SK-N-MC (cell line): ENCODE results near the gene COASY.
A peak's percentile ranks its signal among the peaks of the same experiment; 100 is the strongest.

Experiments used
- DNase-seq: peaks from one replicate; pipeline ENCODE4 v3.0.0-alpha.2; 2011; ENCODE audit warnings: low read depth, low spot score
- H3K27ac ChIP-seq: fragments of 200-600 bp; sonication (generic); 2 replicates; pipeline ENCODE4 v1.5.1; 2016; ENCODE audit warnings: mixed run types
- H3K36me3 ChIP-seq: fragments of 200-600 bp; sonication (generic); 2 replicates; pipeline ENCODE4 v1.6.1; 2017; ENCODE audit warnings: antibody characterized with exemption, low read length, mixed read lengths; ENCODE audit not compliant: insufficient read depth
- H3K4me3 ChIP-seq: fragments of 200-600 bp; sonication (generic); 2 replicates; pipeline ENCODE4 v1.5.1; 2016
- H3K9ac ChIP-seq: fragments of 200-600 bp; sonication (generic); 2 replicates; pipeline ENCODE4 v1.8.0; 2017; ENCODE audit warnings: mixed run types, mixed read lengths; ENCODE audit not compliant: insufficient read length
- H3K9me3 ChIP-seq: fragments of 200-600 bp; sonication (generic); 2 replicates; pipeline ENCODE4 v1.6.1; 2017; ENCODE audit warnings: low read depth, mild to moderate bottlenecking, antibody characterized with exemption, low read length, moderate library complexity, mixed read lengths
- EZH2 ChIP-seq: fragments of 200-600 bp; sonication (generic); IDR thresholded peaks from one replicate; pipeline ENCODE4 v1.6.1; 2017; ENCODE audit warnings: antibody characterized with exemption
- FOXP2 ChIP-seq: optimal IDR thresholded peaks from 2 replicates; pipeline ENCODE3; 2011; ENCODE audit warnings: mild to moderate bottlenecking, moderate library complexity; ENCODE audit not compliant: insufficient read depth; ENCODE audit errors: extremely low read length, control extremely low read depth
- POLR2AphosphoS5 ChIP-seq: IDR thresholded peaks from 2 replicates; pipeline ENCODE4 v1.6.1; 2012; ENCODE audit warnings: mild to moderate bottlenecking, low read depth, low read length, borderline replicate concordance

Gene COASY

GRCh38 chr17:42577140-42577531 lies 15.2 kb downstream of the COASY start:
- Histone ChIP-seq H3K4me3 (peak overlapping the region; percentile 88), H3K36me3 (peaks cover 43% of the 10 kb centered on the region), H3K27ac (no peak overlapping the region), H3K9me3 (no peaks in the 10 kb centered on the region), H3K9ac (peak overlapping the region; percentile 90)
- no peak for DNase-seq
- TF ChIP-seq POLR2AphosphoS5 (no peak; the same call in 1 of the 2 replicates), EZH2 (no peak), FOXP2 (no peak)

DNA sequence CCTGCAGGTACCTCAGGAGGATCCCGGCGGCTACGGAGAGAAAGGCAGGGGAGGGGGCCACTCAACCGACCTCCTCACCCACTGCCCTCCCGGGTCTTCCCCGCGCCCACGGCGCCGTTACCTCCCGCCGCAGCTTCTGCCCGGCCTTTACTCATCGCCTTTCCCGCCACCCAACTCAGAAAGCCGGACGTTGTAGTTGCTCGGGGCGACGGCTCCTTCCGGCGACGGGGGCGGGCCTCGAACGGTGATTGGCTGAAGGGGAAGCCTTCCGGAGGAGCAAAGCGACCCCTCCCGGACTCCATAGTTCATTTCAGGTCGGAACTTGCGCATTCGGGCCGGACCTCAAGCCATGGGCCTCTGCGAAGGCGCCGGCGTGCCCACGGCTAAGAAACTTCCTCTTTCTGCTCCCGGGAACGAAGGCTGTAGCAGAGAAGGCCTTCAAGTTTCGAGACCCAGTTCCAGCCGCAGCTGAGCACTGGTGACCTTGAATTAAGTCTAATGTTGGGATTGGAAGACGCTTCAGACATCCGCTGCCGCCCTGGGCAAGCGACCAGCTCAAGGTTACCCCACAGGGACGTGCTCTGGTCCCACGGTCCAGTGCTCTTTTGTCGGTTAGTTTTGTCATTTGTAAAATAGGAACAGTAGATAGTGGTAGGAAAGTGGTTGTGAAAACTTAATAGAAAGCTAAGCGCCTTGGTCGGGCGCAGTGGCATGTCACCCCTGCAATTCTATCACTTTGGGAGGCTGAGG lies 15.8 kb downstream of the COASY start, which contains the start of gene PSMC3IP:
TSS of gene PSMC3IP (minus strand) at position 198 of the 750 bp plus-strand sequence. CDS start at position 155, 43 bp downstream.
- Histone ChIP-seq H3K27ac (peak within 1 kb of the TSS; percentile 75), H3K9me3 (no peaks in the 10 kb centered on the region), H3K9ac (peak within 1 kb of the TSS; percentile 90), H3K36me3 (peaks cover 44% of the 10 kb centered on the region), H3K4me3 (peak within 1 kb of the TSS; percentile 88)
- TF ChIP-seq FOXP2 (no peak), POLR2AphosphoS5 (peak; percentile 87)
- peak; percentile 50 for DNase-seq

DNA sequence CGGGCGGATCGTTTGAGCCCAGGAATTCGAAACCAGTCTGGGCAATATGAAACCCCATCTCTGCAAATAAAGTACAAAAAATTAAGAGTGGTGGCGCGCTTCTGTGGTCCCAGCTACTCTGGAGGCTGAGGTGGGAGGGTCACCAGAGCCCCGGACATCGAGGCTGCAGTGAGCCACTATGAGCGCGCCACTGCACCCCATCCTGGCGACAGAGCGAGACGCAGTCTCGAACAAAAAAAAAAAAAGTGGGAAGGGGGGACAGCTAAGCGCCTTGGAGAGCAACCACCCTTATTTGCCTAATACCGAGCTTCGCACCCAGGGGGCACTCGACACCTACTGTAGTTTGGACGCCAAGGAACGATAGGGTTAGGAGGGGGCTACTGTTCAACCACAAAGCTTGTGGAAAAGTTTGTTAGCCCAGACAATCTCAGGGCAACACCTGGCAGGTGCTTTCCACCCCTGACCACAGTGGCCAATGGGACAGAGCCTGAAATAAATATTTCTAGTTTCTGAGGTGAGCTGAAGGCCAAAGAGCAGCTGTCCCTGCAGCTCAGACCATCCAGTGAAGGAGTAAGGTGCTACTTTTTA lies 16.4 kb downstream of the COASY start:
- Histone ChIP-seq H3K36me3 (peaks cover 42% of the 10 kb centered on the region), H3K9ac (peak overlapping the region; percentile 90), H3K9me3 (no peaks in the 10 kb centered on the region), H3K4me3 (peak overlapping the region; percentile 88), H3K27ac (peak overlapping the region; percentile 75)
- peak; percentile 42 for DNase-seq
- TF ChIP-seq EZH2 (no peak), POLR2AphosphoS5 (no peak), FOXP2 (no peak)

- Histone ChIP-seq H3K4me3 (no peak overlapping the region), H3K9me3 (no peaks in the 10 kb centered on the region), H3K36me3 (peaks cover 42% of the 10 kb centered on the region), H3K9ac (no peak overlapping the region), H3K27ac (no peak overlapping the region)
- no peak for DNase-seq
- TF ChIP-seq POLR2AphosphoS5 (no peak), EZH2 (no peak), FOXP2 (no peak)
Observed at GRCh38 chr17:42579794-42580551, 18.0 kb downstream of the COASY start.

GRCh38 chr17:42581744-42582270 lies 19.9 kb downstream of the COASY start:
- H3K4me3 ChIP-seq = no peak overlapping the region
- H3K9ac ChIP-seq = no peak overlapping the region
- H3K9me3 ChIP-seq = no peaks in the 10 kb centered on the region
- H3K27ac ChIP-seq = no peak overlapping the region
- H3K36me3 ChIP-seq = peaks cover 50% of the 10 kb centered on the region
- no peak for DNase-seq
- TF ChIP-seq FOXP2 = no peak
- no peak for TF ChIP-seq POLR2AphosphoS5
- TF ChIP-seq EZH2 = no peak

- DNase-seq = no peak
- no peaks in the 10 kb centered on the region for H3K9me3 ChIP-seq
- no peak for TF ChIP-seq EZH2
- TF ChIP-seq POLR2AphosphoS5 = no peak
- TF ChIP-seq FOXP2 = no peak
- no peak overlapping the region for H3K27ac ChIP-seq
- H3K36me3 ChIP-seq = peaks cover 70% of the 10 kb centered on the region
- H3K4me3 ChIP-seq = no peak overlapping the region
- H3K9ac ChIP-seq = no peak overlapping the region
Observed at GRCh38 chr17:42584880-42585279, 22.9 kb downstream of the COASY start.

DNA sequence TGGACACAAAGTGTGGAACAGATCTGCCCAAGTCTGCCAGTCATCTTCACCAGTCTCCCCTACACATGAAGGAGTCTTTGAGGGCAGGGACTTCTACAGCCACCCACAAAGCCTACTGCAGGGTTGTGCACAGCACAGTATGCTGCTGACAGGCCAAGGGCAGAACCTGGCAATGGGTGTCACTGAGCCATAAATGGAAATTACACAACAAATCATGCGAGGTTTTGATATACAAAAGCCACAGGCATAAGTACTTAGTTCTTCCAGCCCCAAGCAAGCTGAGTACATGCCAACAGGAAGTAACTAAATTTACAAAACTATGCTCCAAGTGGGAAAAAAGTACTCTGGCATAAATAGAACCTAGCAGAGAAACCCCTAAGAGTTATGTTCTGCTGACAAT lies 23.4 kb downstream of the COASY start:
- H3K9me3 ChIP-seq = no peaks in the 10 kb centered on the region
- peaks cover 75% of the 10 kb centered on the region for H3K36me3 ChIP-seq
- no peak overlapping the region for H3K4me3 ChIP-seq
- TF ChIP-seq EZH2 = no peak
- peak overlapping the region; percentile 49; the same call in 1 of the 2 replicates for H3K27ac ChIP-seq
- no peak for DNase-seq
- H3K9ac ChIP-seq = no peak overlapping the region

DNA sequence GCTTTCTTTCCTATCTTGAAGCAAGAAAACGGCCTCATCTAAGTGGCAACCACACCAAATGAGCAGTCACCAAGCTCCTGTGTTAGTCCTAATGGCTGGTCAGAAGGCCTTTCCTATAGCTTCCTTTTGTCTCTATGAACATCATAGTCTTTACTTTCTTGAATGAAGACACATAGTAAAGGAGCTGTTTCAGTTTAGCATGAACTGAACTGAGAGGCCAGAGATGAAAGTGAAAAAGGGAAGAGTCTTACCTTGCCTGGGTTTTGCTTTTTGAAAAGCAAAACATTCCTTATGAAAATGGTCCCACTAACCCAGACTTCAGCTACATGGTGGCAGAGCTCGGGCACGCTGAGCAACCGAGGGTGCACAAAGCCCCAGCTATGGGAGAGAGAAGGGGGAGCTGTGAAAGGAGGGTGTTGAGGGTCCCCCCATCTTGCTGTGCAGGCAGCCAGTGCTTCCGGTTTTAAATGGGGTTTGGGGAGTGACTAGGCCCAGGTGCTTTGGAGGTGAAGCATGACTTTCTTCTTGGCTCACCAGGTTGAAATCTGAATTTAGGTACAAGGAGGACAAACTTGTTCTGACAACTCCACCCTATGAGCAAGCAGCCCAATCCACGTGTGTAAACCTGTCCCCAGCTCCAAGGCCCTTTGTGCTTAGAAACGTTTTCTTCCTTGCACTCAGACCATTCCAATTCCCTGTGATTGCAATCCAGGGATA lies 24.7 kb downstream of the COASY start:
- Histone ChIP-seq H3K9ac (no peak overlapping the region), H3K9me3 (no peaks in the 10 kb centered on the region), H3K36me3 (peaks cover 78% of the 10 kb centered on the region), H3K27ac (no peak overlapping the region), H3K4me3 (no peak overlapping the region)
- no peak for DNase-seq
- TF ChIP-seq FOXP2 (no peak), EZH2 (no peak), POLR2AphosphoS5 (no peak)
